Testis (tissue), 2 donors: ENCODE data around the gene PHF21A.

ENCODE experiments used
- POLR2A ChIP-seq: fragments of 450-650 bp; IDR thresholded peaks from one replicate; pipeline ENCODE4 v1.6.1; 2017; ENCODE audit warnings: antibody characterized with exemption, mild to moderate bottlenecking, moderate library complexity
- TF ChIP-seq, protein P1 (sequence below), 3 experiments: fragments of 450-650 bp in 2 of 3; fragments of 200-600 bp in 1 of 3; sonication (generic) in 1 of 3; IDR thresholded peaks; one replicate each; pipeline ENCODE4 v1.5.1; 2016 to 2019; ENCODE audit warnings: antibody characterized with exemption in 3 of 3, mild to moderate bottlenecking in 2 of 3, moderate library complexity in 1 of 3

DNA sequence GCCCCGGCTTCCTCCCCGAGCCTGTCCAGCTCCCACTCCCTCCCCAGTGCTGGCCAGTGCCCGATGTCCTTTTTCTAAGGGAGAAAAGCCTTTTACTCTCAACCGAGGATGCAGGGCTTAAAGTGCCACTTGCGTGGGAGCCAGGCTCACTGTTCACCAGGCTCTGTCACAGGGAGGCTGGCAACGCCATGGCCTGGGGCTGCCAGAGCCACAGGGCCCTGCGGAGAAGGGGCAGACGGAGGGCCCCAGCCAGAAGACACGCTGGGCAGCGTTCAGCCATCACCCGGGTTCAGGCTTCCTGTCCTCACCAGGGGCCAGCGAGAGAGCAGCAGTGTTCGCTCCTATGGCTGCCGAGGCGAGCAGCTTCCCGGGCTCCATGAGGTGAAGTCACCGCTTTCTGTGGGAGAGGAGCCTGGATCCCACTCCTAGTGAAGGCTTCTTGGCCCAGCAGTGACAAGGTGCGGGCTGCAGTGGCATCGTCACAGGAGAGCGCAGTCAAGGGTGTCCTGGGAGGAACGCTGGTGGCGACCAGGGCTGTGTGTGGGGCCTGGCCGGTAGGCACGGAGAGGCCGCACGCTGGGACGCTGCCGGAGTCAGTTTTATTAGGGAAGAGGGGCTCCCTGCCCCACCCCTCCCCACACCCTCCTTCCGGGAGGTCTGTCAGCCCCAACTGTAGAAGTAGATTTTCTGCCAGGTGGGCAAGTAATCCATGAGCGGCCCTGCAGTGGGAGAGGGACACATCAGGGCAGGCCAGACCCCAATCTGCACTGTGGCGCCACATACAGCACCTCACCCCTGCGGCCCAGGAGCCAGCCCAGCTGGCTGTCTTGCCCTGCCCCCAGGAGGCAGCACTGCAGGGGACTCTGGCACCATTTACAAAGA, 211.4 kb downstream of the PHF21A start:
- TF ChIP-seq, protein P1, sequence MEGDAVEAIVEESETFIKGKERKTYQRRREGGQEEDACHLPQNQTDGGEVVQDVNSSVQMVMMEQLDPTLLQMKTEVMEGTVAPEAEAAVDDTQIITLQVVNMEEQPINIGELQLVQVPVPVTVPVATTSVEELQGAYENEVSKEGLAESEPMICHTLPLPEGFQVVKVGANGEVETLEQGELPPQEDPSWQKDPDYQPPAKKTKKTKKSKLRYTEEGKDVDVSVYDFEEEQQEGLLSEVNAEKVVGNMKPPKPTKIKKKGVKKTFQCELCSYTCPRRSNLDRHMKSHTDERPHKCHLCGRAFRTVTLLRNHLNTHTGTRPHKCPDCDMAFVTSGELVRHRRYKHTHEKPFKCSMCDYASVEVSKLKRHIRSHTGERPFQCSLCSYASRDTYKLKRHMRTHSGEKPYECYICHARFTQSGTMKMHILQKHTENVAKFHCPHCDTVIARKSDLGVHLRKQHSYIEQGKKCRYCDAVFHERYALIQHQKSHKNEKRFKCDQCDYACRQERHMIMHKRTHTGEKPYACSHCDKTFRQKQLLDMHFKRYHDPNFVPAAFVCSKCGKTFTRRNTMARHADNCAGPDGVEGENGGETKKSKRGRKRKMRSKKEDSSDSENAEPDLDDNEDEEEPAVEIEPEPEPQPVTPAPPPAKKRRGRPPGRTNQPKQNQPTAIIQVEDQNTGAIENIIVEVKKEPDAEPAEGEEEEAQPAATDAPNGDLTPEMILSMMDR (IDR thresholded peaks at IDR 0.05) = no peak
- TF ChIP-seq POLR2A = no peak
